HS-27A (cell line): Measurements from ENCODE around the gene DGCR6L.
"Not testable (repeated sequence)": the region's sequence is repeated elsewhere in the genome, so short reads cannot be mapped to it uniquely, and the experiment has no call there.

Experiments used
- DNase-seq: peaks from one replicate; pipeline ENCODE4 v3.0.0-alpha.2; 2012; ENCODE audit warnings: low read depth, missing footprints

Gene DGCR6L

GRCh38 chr22:20319745-20320658 lies at the start of gene DGCR6L:
DGCR6L (minus strand) TSS chr22:20320060; CDS start chr22:20319988, 72 bp downstream.
- DNase-seq = peak; percentile 73

DNA sequence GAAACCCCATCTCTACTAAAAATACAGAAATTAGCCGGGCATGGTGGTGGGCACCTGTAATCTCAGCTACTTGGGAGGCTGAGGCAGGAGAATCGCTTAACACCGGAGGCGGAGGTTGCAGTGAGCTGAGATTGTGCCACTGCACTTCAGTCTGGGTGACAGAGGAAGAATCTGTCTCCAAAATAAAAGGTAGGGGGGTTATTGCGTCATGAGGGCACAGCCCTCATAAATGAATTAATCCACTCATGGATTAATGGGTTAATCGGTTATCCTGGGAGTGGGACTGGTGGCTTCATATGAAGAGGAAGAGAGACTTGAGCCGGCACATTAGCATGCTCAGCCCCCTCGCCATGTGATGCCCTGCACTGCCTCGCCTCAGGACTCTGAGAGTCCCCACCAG lies 49.0 kb upstream of the DGCR6L start:
- DNase-seq = not testable (repeated sequence)

DNA sequence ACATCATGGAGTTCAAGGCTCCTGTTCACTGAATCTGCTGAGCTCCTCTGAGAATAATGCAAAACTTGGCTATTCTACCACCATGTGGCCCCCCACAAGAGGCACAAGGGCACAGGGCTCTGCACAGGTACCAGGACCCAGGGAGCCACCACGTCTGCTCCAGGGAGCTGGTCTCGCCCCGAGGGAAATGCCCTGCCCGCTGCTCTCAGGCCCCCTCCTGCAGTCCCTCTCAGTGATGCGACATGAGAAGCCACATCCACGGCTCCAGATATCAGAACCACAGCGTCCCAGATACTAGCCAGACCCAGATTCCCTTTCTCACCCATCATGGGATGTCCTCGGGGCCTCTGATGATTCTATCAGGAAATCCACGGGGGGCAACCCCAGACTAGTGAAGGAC lies 47.0 kb upstream of the DGCR6L start:
- DNase-seq = not testable (repeated sequence)

GRCh38 chr22:20364335-20365260 lies 44.7 kb upstream of the DGCR6L start:
- DNase-seq = not testable (repeated sequence)

DNA sequence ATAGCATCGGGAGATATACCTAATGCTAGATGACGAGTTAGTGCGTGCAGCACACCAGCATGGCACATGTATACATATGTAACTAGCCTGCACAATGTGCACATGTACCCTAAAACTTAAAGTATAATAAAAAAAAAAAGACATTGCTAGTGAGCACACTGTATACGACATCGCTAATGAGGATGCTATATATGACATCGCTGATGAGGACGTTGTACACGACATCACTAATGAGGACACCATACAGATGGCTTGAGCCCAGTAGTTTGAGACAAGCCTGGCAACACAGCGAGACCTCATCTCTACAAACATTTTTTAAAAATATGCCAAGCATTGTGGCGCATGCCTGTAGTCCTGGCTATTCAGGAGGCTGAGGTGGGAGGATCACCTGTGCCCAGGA lies 42.5 kb upstream of the DGCR6L start:
- DNase-seq = not testable (repeated sequence)

DNA sequence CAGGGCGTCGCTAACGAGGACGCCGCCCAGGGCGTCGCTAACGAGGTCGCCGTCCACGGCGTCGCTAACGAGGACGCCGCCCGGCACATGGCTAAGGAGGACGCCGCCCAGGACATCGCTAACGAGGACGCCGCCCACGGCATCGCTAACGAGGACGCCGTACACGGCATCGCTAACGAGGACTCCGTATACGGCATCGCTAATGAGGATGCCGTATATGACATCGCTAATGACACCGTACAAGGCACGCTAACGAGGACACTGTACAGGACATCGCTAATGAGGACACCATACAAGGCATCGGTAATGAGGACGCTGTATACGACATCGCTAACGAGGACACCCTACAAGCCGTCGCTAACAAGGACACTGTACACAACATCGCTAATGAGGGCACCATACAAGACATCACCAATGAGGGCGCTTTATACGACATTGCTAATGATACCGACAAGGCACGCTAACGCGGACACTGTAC lies 41.9 kb upstream of the DGCR6L start:
- DNase-seq = not testable (repeated sequence)

DNA sequence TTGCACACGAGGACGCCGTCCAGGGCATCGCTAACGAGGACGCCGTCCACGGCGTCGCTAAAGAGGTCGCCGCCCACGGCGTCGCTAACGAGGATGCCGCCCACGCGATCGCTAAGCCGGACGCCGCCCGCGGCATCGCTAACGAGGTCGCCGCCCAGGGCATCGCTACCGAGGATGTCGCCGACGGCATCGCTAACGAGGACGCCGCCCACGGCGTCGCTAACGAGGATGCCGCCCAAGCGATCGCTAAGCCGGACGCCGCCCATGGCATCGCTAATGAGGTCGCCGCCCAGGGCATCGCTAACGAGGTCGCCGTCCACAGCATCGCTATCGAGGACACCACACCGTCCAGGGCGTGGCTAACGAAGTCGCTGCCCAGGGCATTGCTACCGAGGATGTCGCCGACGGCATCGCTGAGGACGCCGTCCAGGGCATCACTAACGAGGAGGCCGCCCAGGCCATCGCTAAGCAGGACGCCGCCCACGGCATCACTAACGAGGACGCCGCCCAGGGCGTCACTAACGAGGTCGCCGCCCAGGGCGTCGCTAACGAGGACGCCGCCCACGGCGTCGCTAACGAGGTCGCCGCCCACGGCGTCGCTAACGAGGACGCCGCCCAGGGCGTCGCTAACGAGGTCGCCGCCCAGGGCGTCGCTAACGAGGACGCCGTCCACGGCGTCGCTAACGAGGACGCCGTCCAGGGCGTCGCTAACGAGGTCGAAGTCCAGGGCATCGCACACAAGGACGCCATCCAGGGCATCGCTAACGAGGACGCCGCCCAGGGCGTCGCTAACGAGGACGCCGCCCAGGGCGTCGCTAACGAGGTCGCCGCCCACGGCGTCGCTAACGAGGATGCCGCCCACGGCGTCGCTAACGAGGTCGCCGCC lies 41.2 kb upstream of the DGCR6L start:
- DNase-seq = not testable (repeated sequence)

DNA sequence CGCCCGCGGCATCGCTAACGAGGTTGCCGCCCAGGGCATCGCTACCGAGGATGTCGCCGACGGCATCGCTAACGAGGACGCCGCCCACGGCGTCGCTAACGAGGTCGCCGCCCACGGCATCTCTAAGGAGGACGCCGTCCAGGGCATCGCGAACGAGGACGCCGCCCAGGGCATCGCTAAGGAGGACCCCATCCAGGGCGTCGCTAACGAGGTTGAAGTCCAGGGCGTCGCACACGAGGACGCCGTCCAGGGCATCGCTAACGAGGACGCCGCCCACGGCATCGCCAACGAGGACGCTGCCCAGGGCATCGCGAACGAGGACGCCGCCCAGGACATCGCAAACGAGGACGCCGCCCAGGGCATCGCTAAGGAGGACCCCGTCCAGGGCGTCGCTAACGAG lies 40.4 kb upstream of the DGCR6L start:
- DNase-seq = not testable (repeated sequence)

- not testable (repeated sequence) for DNase-seq
Observed at GRCh38 chr22:20358503-20359239, 38.8 kb upstream of the DGCR6L start.

DNA sequence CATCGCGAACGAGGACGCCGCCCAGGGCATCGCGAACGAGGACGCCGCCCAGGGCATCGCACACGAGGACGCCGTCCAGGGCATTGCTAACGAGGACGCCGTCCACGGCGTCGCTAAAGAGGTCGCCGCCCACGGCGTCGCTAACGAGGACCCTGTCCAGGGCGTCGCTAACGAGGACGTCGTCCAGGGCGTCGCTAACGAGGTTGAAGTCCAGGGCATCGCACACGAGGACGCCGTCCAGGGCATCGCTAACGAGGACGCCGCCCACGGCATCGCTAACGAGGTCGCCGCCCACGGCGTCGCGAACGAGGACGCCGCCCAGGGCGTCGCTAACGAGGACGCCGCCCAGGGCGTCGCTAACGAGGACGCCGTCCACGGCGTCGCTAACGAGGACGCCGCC lies 38.1 kb upstream of the DGCR6L start:
- not testable (repeated sequence) for DNase-seq

DNA sequence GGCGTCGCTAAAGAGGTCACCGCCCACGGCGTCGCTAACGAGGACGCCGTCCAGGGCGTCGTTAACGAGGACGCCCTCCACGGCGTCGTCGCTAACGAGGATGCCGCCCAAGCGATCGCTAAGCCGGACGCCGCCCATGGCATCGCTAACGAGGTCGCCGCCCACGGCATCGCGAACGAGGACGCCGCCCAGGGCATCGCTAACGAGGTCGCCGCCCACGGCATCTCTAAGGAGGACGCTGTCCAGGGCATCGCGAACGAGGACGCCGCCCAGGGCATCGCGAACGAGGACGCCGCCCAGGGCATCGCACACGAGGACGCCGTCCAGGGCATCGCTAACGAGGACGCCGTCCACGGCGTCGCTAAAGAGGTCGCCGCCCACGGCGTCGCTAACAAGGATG lies 37.0 kb upstream of the DGCR6L start:
- DNase-seq = not testable (repeated sequence)

GRCh38 chr22:20355939-20356636 lies 36.2 kb upstream of the DGCR6L start:
- not testable (repeated sequence) for DNase-seq

- no peak for DNase-seq
Observed at GRCh38 chr22:20354238-20354975, 34.5 kb upstream of the DGCR6L start.

GRCh38 chr22:20352536-20352935 lies 32.7 kb upstream of the DGCR6L start:
- DNase-seq = not testable (repeated sequence)

DNA sequence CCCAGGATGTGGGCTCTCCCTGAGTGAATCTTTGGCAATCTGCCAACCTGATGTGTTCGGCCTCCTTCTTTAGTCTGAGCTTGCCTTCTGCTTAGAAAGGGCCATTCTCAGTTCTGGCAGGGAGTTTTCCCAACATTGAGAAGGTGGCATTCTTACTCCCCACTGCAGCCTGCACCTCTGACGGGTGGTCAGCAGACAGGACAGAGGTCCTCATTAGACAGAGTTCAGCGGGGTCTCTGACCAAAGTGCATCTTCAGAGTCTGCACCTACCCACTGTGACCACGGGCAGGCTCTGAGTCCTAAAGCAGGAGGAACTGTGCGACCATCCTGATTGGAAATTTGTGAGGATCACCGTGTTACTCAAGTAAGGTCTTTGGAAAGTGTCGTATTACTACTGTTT lies 26.7 kb upstream of the DGCR6L start:
- not testable (repeated sequence) for DNase-seq

DNA sequence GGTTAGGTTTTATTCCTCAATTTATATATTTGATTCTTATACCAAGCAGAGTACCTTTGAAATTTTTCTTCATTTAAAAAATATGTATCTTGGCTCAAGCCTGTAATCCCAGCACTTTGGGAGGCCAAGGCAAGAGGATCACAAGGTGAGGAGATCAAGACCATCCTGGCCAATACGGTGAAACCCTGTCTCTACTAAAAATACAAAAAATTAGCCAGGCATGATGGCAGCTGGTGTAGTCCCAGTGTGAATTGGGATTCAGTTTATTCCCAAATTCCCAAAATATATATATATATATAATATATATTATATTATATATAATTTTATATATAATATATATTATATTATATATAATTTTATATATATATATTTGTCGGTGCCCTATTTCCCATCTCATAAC lies 18.4 kb upstream of the DGCR6L start:
- DNase-seq = not testable (repeated sequence)

- DNase-seq = not testable (repeated sequence)
Observed at GRCh38 chr22:20337807-20338206, 17.9 kb upstream of the DGCR6L start.

DNA sequence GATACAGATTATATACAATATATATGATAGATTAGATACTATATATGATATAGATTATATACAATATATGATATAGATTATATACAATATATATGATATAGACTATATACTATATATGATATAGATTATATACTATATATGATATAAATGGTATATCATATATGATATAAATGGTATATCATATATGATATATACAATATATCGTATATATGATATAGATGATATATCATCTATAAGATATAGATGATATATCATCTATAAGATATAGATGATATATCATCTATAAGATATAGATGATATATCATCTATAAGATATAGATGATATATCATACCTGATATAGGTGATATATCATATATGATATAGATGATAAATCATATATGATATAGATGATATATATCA lies 16.7 kb upstream of the DGCR6L start:
- DNase-seq = not testable (repeated sequence)

DNA sequence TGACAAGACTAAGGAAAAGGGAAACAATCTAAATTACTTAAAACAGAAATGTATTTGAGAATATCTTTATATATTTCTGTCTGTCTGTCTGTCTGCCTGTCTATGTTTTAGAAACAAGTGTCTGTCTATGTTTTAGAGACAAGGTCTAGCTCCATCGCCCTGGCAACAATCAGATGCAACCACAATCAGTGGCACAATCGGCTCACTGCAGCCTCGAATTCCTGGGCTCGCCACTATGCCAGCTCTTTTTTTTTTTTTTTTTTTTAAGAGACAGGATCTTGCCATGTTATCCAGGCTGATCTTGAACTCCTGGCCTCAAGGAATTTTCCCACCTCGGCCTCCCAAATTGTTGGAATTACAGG lies 8.7 kb upstream of the DGCR6L start:
- DNase-seq = not testable (repeated sequence)
